Amniotic stem cell (primary cell): ENCODE results near the gene USP15.

Source experiments
- DNase-seq: peaks from one replicate; lab custom pipeline; 2025; lab: John Stamatoyannopoulos, UW

Gene USP15

DNA sequence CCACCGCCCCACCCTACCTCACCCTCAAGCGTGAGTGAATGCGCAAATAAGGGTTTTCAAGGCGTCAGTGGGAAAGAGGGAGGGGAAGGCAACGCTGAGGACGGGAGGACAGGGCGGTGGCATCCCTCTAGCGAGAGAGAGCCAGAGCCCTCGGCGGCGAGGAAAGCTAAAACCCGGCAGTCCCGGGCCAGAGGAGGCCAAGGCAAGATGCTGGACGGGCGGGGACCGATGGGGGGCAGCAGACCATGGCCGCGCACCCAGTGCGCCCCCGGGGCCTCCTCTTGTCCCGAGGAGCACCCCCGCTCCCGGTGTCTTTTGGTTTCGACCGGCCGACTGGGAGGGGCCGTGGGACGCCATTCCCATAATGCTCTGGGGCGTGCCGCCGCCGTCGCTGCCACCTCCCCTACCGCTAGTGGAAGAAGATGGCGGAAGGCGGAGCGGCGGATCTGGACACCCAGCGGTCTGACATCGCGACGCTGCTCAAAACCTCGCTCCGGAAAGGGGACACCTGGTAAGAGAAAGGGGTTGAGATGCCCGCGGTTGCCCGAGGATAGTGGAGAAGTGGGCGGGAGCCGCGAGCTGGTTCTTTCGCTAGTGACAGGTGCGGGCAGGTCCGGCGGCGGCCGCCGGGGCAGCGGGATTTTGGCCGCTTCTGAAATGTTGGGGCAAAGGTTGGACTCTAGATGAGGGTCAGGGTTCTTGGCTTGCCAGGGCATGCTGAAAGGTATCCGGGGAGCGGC lies at the start of gene USP15:
TSS of gene USP15 (plus strand) at position 412 of the 740 bp plus-strand sequence. CDS start at position 423, 11 bp downstream.
- peak; percentile 96 for DNase-seq

DNA sequence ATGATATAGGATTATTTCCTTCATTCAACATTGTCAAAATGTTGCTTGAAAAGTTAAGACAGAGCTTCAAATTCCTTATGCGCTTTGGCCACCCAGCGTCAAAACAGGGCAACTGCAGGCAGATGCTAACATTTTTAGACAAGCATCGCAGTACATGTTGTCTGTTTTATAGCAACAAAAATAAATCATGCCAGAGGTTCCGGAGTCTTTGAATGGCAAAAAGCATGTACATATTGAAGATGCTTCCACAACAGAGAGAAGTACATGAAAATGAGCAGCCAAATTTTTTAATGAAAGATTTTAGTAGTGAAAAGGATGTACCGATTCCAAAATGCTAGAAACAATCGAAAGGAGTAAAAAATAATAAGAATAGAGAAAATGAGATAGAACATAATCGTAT lies 49.8 kb upstream of the USP15 start:
- DNase-seq = peak; percentile 32

DNA sequence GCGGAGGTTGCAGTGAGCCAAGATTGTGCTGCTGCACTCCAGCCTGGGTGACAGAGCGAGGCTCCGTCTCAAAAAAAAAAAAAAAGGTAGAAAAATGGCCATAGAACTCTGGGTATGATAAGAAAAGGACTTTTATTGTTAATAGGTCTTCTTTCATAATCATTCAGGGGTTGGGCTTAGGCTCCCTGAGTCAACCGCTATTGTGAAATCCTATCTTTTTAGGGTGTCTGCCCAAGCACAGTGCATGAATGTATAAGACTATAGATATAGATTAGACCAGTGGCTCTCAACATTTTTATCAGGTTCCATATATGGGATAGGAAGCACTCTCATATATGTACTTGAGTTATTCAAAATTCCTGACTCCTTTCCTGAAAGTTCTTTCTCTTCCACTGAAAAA lies 48.7 kb upstream of the USP15 start:
- DNase-seq = no peak

DNA sequence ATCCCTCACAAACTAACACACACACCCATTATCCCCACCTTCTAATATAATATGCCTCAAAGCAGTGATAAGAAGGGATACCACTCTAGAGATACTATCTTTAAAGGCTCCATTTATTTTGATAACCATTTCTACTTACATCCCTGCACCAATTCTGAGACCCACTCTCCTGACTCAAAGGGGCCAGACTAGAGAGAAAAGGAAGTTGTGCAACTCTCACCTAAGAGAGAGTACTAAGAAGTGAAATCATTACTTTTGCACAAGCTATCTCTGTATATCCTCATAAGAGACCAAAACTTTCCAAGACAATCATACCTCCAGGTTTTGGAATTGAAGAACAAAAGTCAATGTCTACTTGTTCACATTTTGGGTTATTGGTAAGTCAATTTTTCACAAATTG lies 45.4 kb upstream of the USP15 start:
- no peak for DNase-seq

DNA sequence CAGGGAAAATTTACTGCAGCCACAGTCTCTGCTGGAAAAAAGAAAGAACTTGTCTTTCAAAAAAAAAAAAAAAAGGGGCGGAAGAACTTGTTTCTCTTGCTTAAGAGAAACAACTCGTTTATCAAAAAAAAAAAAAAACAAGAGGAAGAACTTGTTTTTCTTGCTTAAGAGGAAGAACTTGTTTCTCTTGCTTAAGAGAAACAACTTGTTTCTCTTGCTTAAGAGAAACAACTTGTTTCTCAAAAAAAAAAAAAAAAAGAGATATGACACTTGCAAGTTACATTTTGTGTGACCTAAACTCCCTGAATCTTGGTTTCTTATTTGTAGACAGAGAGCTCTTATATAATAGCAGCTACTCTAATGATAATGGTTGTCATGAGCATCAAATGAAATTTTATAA lies 44.7 kb upstream of the USP15 start:
- no peak for DNase-seq

DNA sequence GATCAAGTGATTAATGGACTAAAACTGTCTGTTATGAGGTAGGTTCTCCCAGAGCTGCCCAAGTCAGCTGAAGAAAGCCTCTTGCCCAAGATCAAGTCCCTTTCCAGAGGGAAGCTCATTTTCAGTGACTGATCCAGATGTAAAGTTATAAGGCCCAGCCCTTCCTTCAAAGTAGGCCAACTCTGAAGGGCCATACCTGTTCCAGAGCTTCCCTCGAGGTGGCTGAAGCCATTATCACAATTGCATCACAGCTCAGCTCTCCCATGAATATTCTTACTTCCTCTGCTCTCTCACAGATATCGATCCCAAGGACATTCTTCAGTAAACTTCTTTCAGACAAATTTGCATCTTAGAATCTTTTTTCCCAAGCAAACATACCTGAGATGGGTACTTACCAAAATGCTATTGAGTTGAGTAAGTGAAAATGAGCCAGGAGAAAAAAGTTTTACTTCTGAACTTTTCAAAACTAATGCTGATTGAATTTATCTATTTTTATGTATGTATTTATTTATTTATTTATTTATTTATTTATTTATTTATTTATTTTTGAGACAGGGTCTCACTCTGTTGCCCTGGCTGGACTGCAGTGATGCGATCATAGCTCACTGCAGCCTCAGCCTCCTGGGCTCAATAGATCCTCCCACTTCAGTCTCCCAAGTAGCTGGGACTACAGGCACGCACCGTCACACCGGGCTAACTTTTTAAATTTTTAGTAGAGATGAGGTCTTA lies 42.6 kb upstream of the USP15 start:
- no peak for DNase-seq

DNA sequence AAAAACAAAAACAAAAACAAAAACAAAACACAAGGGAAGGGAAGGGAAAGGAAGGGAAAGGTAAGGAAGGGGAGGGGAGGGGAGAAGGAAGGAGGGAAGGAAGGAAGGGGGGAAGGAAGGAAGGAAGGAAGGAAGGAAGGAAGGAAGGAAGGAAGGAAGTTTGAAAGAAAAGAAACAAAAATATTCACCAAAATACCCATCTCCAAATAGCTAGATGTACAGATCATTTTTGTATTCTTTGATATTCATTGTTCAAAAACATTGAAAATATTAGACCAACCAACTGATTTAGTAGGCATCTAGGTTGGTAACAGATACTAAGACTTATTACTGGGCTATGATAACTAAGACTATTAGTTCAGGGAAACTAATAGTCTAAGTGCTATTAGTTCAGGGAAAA lies 39.1 kb upstream of the USP15 start:
- DNase-seq = no peak

DNA sequence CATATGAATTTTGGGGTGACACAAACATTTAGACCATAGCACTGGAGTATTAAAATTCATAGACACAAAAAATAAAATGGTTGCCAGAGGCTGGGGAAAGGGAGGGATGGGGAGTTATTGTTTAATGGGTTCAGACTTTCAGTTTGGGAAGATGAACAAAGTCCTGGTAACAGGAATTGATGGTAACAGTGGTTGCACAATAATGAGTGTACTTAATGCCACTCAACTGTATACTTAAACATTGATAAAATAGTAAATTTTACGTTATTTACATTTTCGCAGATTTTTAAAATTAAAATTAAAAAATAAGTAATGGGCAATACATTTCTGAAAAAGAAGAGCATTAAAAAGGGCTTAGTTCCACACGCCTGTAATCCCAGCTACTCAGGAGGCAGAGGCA lies 35.6 kb upstream of the USP15 start:
- no peak for DNase-seq

DNA sequence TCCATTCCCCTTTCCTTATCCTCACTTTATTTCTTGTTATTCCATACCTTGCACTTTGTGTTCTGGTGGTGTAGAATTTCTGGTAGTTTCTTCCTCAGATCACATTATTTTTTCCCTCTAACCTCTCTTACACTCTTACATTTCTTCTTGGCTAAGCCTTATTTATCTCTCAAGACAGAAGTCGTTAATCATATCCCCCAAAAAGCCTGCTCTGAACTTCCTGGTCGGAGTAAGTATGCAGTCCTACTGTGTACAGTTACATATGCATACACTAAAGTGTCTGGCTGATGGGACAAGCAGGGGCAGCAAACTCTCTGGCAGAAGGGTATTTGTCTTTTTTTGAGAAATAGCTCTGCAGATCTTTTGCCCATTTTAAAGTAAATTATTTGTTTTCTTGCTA lies 33.1 kb upstream of the USP15 start:
- no peak for DNase-seq

DNA sequence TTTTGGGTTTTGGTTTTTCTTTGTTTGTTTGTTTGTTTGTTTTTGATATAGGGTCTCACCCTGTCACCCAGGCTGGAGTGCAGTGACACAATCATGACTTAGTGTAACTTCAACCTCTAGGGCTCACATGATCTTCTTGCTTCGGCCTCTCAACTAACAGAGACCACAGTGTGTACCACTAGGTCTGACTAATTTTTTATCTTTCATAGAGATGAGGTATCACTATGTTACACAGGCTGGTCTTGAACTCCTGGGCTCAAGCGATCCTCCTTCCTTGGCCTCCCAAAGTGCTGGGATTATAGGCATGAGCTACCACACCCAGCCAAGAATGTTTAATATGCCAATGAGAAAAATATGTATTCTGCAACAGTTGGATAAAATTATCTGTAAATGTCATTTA lies 29.6 kb upstream of the USP15 start:
- no peak for DNase-seq

DNA sequence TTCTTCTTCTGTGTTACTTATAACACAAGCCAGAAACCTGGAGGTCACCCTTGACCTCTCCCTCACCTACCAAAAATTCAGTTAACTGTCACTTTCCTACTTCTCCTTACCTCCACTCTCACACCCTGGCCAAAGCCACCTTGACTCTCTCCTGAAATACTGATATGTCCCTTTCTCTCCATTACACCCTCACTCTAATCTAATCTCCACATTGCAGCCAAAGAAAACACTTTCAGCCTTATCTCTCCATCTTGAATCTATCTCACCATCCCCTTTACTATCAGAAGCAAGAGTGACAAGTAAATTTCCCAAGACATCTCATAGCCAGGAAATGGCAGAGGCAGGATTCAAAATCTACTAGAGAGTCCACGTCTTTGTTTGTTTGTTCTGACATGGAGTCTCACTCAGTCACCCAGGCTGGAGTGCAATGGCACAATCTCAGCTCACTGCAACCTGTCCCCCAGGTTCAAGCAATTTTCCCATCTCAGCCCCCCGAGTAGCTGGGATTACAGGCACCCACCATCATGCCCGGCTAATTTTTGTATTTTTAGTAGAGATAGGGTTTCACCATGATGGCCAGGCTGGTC lies 28.0 kb upstream of the USP15 start:
- DNase-seq = no peak

DNA sequence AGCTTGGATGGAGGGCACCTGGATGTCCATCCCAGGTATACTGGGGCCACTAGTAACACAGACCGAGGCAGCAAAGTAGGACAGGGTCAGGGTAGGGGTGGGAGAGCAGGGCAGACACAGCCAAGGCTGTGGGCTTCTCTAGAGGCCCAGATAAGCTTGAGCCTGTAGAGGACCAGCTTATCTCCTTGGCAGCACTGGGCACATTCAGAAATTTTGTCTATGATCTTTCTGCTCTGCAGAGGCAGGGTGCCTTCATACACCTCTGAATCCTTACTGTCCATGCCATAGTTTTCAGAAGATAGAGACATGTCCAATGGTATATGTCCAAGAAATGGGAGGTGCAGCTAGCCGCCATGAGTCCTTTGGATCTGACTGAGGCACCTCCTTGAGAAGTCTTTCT lies 26.4 kb upstream of the USP15 start:
- DNase-seq = no peak

DNA sequence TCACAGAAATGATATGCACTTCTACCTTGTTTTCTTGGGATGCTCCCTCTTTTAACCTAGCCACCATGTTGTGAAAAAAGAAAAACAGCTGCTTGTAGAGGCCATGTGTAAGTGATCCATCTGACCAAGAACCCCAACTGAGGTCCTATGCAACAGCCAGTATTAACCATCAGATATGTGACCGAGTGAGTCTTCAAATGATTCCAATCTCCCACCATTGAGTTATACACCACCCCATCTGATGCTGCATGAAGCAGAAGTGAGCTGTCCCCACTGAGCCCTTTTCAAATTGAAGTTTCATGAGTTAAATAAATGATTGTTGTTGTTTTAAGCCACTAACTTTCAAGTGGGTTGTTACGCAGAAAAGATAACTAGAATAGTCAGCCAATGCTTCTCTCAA lies 20.6 kb upstream of the USP15 start:
- DNase-seq = no peak

DNA sequence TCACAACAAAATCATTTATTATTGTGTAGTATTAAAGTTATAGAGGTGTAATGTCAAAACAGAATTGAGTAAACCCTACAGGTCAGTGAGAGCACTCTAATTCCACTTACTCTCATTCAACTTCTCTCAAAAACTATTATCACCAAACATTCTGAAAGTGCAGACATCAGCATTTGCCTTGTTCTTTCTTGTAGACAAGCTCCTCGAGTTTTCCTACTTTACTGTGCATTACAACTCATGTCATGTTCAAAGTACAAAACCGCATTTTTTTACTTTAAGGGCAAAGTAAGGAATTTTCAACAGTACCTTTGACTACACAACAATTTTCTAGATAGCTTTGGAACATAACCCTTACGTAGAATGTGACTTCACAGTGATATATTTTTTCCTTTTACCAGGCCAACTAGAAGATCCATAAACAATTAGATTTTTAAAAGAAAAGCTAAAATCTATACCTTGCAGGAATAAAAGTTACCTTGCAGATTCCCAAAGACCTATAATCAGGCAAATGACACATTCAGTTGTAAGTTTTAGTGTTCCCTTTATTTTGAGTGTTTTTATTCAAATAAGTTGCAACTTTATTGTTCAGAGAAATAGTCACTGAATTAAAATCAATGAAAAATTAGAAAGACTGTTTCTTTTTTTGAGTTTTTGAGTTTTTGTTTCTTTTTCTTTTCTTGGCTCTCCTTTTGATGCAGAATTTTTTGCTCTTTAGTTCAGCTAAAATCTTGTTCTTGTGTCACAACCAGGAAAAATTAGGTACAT lies 12.7 kb upstream of the USP15 start:
- no peak for DNase-seq

DNA sequence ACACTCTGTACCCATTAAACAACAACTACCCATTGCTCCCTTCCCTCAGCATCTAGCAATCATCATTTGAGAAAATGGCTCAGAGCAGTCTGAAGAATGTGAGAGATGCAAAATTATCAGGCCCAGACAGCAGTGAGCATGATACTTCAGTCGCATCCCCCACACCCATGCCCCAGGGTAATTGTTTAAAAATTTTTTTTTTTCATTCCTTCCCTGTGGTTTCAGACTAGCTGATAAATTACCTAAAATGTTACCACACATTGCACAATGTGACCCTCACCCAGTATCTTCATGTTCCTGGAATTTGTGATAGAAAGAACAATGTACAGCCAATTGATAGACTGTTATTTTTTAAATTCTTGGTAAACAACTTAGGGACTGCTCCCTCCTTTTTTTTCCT lies 11.3 kb upstream of the USP15 start:
- DNase-seq = no peak

DNA sequence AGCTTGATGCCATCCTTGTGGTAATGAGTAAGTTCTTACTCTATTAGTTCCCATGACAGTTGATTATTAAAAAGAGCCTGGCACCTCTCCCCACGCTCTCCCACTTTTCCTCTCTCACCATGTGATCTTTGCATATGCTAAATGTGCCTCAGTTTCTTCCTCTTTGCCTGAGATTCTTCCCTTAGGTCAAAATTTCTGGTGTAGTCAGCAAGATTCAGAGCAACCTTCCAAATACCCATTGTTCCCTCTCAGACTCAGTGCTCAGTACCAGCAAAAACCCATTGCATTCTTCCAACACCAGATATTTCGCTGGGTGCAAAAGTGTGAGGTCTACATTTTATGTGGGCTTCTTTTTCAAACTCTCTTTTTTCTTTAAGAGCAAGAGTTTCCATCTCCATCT lies 10.8 kb upstream of the USP15 start:
- DNase-seq = no peak

DNA sequence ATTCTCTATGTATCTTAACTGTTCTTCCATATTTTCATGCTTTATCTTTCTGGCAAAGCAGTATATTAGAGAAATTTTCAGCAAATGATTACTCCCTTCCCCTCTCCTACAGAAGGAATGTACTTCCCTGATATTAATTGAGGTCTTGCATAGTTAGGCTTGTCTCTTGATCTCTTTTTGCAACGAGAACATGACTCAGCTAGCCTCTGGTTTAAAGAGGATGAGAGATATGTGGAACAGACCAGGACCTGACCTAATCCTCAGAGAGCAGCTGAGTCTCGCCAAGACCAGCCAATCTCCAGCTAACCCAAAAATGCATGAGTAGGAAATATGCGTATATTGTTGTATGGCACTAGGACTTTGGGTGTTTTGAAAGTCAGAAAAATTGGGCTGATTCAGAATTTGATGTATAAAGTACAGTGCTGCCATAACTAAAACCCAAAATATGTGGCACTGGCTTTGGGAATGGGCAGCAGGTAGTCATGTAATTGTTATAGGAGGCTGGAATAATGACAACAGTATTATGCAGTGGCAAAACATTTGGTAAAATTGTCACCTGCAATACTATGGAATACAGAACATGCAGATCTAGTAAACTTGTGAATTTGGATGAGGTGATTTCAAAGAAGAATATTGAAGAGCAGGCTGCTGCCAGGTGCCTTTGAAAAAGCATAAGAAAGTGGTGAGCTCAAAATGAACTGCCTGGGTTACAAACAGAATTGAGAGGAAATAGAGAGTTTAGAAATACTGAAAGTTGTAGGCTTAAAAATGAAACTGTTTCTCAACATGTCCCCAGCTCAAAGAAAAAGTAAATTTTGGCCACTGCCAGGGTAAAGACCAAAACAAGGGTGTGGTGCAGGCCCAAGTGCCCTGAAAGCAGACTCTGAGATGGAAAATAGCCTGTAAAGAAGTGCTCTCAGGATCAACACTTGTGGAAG lies 9.3 kb upstream of the USP15 start:
- no peak for DNase-seq

DNA sequence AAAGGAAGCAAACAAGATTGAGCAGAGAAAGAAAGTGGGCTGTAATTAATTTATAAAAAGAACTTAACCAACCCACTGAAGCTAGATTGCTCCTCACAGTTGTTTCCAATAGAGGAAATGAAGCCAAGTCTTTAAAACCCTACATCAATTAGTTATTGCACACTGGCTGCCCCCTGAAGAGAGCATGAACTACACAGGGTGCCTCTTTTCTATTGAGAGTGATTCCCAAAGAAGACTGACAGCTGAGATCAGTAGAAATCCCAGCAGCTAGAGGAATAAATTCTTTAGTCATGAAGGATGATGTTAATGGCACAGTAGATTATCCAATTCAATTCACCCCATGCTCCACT lies 8.6 kb upstream of the USP15 start:
- DNase-seq = no peak

DNA sequence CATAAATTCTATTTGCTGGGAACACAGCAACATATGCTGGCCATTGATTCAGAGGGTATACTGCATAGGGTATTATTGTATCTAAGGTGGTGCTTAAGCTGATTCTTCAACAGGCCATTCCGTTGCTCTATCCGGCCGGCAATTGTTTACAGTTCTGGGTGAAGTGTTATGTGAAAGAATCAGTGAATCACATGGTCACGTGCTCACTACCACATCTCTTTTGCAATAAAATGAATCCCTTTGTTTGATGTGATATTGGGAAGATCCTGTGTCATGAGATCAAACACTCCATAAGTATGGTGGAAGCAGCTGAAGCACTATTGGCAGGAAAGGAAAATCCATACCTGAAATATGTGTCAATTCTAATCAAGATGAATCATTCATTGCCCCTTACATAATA lies 7.6 kb upstream of the USP15 start:
- DNase-seq = no peak

DNA sequence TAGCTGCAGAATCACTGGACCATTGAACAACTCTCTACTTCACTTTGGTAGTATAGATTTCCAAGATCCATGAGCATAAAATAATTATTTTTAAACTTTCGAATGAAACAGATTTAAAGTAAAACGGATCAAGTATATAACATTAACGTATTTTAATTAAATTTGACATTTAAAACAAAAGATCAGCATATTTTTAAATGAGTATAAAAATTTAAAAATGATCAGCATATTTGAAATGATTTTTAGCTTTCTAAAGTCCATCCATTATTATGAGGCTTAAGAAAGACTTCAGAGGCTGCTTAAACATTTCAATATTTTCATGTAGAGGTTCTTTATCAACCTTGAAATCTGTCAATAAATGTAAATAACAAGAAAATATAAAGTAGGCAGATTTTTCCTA lies 5.2 kb upstream of the USP15 start:
- no peak for DNase-seq

DNA sequence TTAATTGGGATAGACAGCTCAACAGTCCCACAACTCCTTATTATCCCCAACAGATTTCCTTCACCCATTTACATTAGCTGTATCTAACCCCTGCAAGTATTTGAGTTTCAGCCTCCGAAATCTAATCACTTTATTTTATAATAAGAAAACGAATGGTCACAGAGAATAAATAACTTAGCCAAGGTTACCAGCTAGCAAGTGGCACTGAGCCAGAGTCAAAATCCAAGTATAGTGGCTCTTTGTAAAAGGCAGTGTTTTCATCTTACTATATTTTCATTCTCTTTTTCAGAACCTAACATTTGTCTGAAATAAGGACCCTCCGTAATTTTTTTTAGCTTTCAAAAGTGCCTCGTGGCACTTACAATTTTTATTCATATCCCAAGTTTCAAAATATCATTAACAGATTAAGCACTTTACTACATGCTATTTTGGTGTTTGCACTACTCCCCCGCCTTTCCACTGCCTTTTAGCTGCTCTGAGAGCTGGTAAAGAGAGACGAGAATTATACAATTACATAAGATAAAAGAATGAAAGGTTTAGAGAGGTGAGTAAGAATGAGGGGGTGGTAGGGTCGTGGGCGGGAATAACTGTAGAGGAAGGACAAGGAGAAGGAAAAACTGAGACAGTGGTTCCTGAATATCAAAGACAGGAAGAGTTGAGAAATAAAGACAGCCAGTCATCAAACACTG lies 3.7 kb upstream of the USP15 start:
- no peak for DNase-seq
